ENCODE results near the gene GABBR2.

Gene GABBR2

GRCh38 chr9:98403715-98404114 lies 305.0 kb downstream of the GABBR2 start:
- TF ChIP-seq CTCF (IDR thresholded peaks at IDR 0.05; ENCODE audit: borderline replicate concordance, insufficient read depth, low read depth, low read length): no peak
- no peak overlapping the region for H3K4me3 ChIP-seq (ENCODE audit: low read depth, low read length)

DNA sequence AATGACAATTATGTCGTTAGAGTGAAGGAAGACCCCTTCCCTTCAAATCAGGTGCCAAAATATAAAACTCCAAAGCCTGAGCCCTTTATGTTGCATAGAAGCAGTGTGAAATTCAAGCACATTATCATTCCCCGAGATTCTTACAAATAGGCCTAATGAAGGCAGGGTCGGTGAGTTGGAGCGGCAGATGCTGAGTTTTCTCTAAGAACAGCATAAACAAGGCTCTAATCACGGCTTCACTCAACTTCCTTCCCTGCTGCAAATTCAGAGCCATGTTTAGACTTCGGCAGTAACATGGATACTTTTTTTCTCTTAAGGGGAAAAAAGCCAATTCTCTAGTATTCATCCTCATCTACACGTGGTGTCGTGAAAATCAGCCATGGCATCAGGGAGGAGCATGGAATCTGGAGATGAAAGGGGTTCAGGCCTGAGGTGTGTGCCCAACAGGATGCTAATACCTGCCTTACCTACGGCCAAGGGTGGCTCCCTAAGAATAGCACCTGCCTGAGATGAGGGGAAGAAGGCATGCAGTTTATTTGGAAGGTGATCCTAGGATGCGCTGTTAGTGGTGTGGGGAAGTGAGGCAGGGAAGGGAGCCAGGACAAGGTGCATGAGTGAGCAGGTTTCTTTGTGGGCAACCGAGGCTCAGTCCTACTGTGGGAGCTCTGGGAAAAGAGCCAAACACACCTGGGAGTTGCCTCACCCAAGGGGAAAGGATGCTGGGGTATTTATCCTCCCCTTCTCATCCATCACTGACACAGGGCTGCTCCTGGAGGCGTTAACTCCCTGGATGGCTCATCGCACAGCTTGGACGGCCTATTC lies 306.5 kb downstream of the GABBR2 start:
- H3K4me3 ChIP-seq (ENCODE audit: low read depth, low read length): no peak overlapping the region
- TF ChIP-seq CTCF (IDR thresholded peaks at IDR 0.05; ENCODE audit: borderline replicate concordance, insufficient read depth, low read depth, low read length): no peak

- no peak for TF ChIP-seq CTCF (IDR thresholded peaks at IDR 0.05; ENCODE audit: borderline replicate concordance, insufficient read depth, low read depth, low read length)
Observed at GRCh38 chr9:98401140-98402018, 307.4 kb downstream of the GABBR2 start.

GRCh38 chr9:98399950-98400683 lies 308.6 kb downstream of the GABBR2 start:
- TF ChIP-seq CTCF (IDR thresholded peaks at IDR 0.05; ENCODE audit: borderline replicate concordance, insufficient read depth, low read depth, low read length): no peak
- no peak overlapping the region for H3K4me3 ChIP-seq (ENCODE audit: low read depth, low read length)

More at GRCh38 chr9:98401140-98402018, 307.4 kb downstream of the GABBR2 start:
- no peak overlapping the region for H3K4me3 ChIP-seq (ENCODE audit: low read depth, low read length)

GRCh38 chr9:98396656-98397055 lies 312.1 kb downstream of the GABBR2 start:
- no peak for TF ChIP-seq CTCF (IDR thresholded peaks at IDR 0.05; ENCODE audit: borderline replicate concordance, insufficient read depth, low read depth, low read length)
- no peak overlapping the region for H3K4me3 ChIP-seq (ENCODE audit: low read depth, low read length)

DNA sequence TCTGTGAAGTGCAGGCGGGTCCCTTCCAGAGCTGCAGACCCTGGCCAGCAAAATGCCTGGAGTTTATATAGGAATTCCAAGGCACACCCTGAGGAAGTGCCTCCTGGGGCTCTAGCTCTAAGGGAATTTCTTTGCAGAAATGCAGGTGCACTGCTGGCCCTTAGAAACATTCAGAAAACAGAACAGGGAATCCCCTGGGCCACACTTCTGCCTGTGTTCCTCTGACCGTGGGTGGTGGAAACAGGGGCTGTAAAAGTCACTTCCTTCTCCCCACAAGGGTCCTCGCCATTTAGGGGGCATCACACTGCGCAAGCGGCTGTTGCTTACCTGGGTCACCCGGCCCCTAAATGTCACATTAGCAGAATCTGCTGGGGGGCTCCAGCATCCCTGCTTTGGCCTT lies 312.5 kb downstream of the GABBR2 start:
- no peak for TF ChIP-seq CTCF (IDR thresholded peaks at IDR 0.05; ENCODE audit: borderline replicate concordance, insufficient read depth, low read depth, low read length)
- H3K4me3 ChIP-seq (ENCODE audit: low read depth, low read length): no peak overlapping the region

Data from GM12875 (cell line).